HG03045 (cell line): Measurements from ENCODE around the gene NEDD4L.

Source experiments
- ATAC-seq: cut with Tn5 transposase; IDR thresholded peaks from one replicate; pipeline ENCODE4 v1.9.1; 2021; ENCODE audit warnings: mild to moderate bottlenecking, moderate library complexity; ENCODE audit not compliant: unreplicated experiment

NEDD4L gene

GRCh38 chr18:58227361-58227930 lies 183.4 kb downstream of the NEDD4L start:
- no peak for ATAC-seq

- no peak for ATAC-seq
Measured at GRCh38 chr18:58228176-58228575, 184.2 kb downstream of the NEDD4L start.

GRCh38 chr18:58228762-58229161 lies 184.7 kb downstream of the NEDD4L start:
- no peak for ATAC-seq

GRCh38 chr18:58229162-58229561 lies 185.1 kb downstream of the NEDD4L start:
- ATAC-seq = no peak

GRCh38 chr18:58230438-58231179 lies 186.6 kb downstream of the NEDD4L start:
- ATAC-seq = peak; percentile 46

- ATAC-seq = no peak
Measured at GRCh38 chr18:58231930-58232329, 187.9 kb downstream of the NEDD4L start.

- no peak for ATAC-seq
Measured at GRCh38 chr18:58232668-58233067, 188.6 kb downstream of the NEDD4L start.

- ATAC-seq = no peak
Measured at GRCh38 chr18:58234359-58234741, 190.3 kb downstream of the NEDD4L start.

- ATAC-seq = no peak
Measured at GRCh38 chr18:58235001-58235436, 191.0 kb downstream of the NEDD4L start.

GRCh38 chr18:58239879-58240278 lies 195.9 kb downstream of the NEDD4L start:
- no peak for ATAC-seq

- ATAC-seq = no peak
Measured at GRCh38 chr18:58241026-58241679, 197.1 kb downstream of the NEDD4L start.

GRCh38 chr18:58241877-58242276 lies 197.9 kb downstream of the NEDD4L start:
- no peak for ATAC-seq

GRCh38 chr18:58242435-58242834 lies 198.4 kb downstream of the NEDD4L start:
- no peak for ATAC-seq

GRCh38 chr18:58242968-58243367 lies 198.9 kb downstream of the NEDD4L start:
- ATAC-seq = no peak

- no peak for ATAC-seq
Measured at GRCh38 chr18:58243401-58243800, 199.4 kb downstream of the NEDD4L start.

- ATAC-seq = no peak
Measured at GRCh38 chr18:58247363-58247834, 203.4 kb downstream of the NEDD4L start.

- no peak for ATAC-seq
Measured at GRCh38 chr18:58249712-58250111, 205.7 kb downstream of the NEDD4L start.

GRCh38 chr18:58251416-58251815 lies 207.4 kb downstream of the NEDD4L start:
- ATAC-seq = no peak

GRCh38 chr18:58252166-58252565 lies 208.1 kb downstream of the NEDD4L start:
- no peak for ATAC-seq

GRCh38 chr18:58253318-58253717 lies 209.3 kb downstream of the NEDD4L start:
- no peak for ATAC-seq

GRCh38 chr18:58253871-58254270 lies 209.8 kb downstream of the NEDD4L start:
- no peak for ATAC-seq
